ENCODE data around the gene SEMA5B.

SEMA5B gene

GRCh38 chr3:122975163-122975923, 52.2 kb downstream of the SEMA5B start:
- no peaks in the 10 kb centered on the region for H3K36me3 ChIP-seq (ENCODE audit: insufficient read depth, low read length)
- H3K9me2 ChIP-seq (ENCODE audit: low read depth, low read length) = no peaks in the 10 kb centered on the region
- no peaks in the 10 kb centered on the region for H4K20me1 ChIP-seq (ENCODE audit: insufficient read depth, low read length)
- H3K27me3 ChIP-seq (ENCODE audit: insufficient read depth, low read length) = peaks cover 5% of the 10 kb centered on the region; the same call in 1 of the 2 replicates
- no peak overlapping the region for H2AFZ ChIP-seq (ENCODE audit: low read length)
- H3K9me3 ChIP-seq (ENCODE audit: low read length) = no peaks in the 10 kb centered on the region
- peak overlapping the region; percentile 9 for H3K4me3 ChIP-seq (ENCODE audit: low read depth, low read length, poor library complexity, severe bottlenecking)
- H3K27ac ChIP-seq (ENCODE audit: low read depth, low read length, poor library complexity, severe bottlenecking) = peak overlapping the region; percentile 37
- no peaks in the 10 kb centered on the region for H3F3A ChIP-seq (ENCODE audit: insufficient read depth, low read length)
- TF ChIP-seq CTCF (IDR thresholded peaks at IDR 0.05; ENCODE audit: low read length) = no peak
- no peak for TF ChIP-seq EZH2 (IDR thresholded peaks at IDR 0.05; ENCODE audit: borderline replicate concordance, low read length)
- no peak overlapping the region; the same call in 1 of the 2 replicates for H3K9ac ChIP-seq (ENCODE audit: low read length)
- H3K4me1 ChIP-seq (ENCODE audit: insufficient read depth, low read length, severe bottlenecking) = peaks cover 22% of the 10 kb centered on the region
- peak overlapping the region; percentile 48 for H3K4me2 ChIP-seq (ENCODE audit: low read length)
- no peaks in the 10 kb centered on the region for H3K79me2 ChIP-seq (ENCODE audit: insufficient read depth, low read length)

GRCh38 chr3:122974764-122975162, 52.8 kb downstream of the SEMA5B start:
- peaks cover 22% of the 10 kb centered on the region for H3K4me1 ChIP-seq (ENCODE audit: insufficient read depth, low read length, severe bottlenecking)

GRCh38 chr3:122973893-122974615, 53.5 kb downstream of the SEMA5B start:
- H3F3A ChIP-seq (ENCODE audit: insufficient read depth, low read length) = no peaks in the 10 kb centered on the region
- H3K79me2 ChIP-seq (ENCODE audit: insufficient read depth, low read length) = no peaks in the 10 kb centered on the region
- H3K9me2 ChIP-seq (ENCODE audit: low read depth, low read length) = no peaks in the 10 kb centered on the region
- no peak overlapping the region for H3K4me2 ChIP-seq (ENCODE audit: low read length)
- no peaks in the 10 kb centered on the region for H3K9me3 ChIP-seq (ENCODE audit: low read length)
- no peak overlapping the region for H3K27ac ChIP-seq (ENCODE audit: low read depth, low read length, poor library complexity, severe bottlenecking)
- H3K9ac ChIP-seq (ENCODE audit: low read length) = no peak overlapping the region
- H4K20me1 ChIP-seq (ENCODE audit: insufficient read depth, low read length) = no peaks in the 10 kb centered on the region
- no peak overlapping the region for H2AFZ ChIP-seq (ENCODE audit: low read length)
- peaks cover 22% of the 10 kb centered on the region for H3K4me1 ChIP-seq (ENCODE audit: insufficient read depth, low read length, severe bottlenecking)
- TF ChIP-seq EZH2 (IDR thresholded peaks at IDR 0.05; ENCODE audit: borderline replicate concordance, low read length) = no peak
- H3K27me3 ChIP-seq (ENCODE audit: insufficient read depth, low read length) = peaks cover 5% of the 10 kb centered on the region; the same call in 1 of the 2 replicates
- H3K4me3 ChIP-seq (ENCODE audit: low read depth, low read length, poor library complexity, severe bottlenecking) = no peak overlapping the region
- no peaks in the 10 kb centered on the region for H3K36me3 ChIP-seq (ENCODE audit: insufficient read depth, low read length)

More at GRCh38 chr3:122974764-122975162, 52.8 kb downstream of the SEMA5B start:
- no peak for TF ChIP-seq CTCF (IDR thresholded peaks at IDR 0.05; ENCODE audit: low read length)
- no peak for TF ChIP-seq EZH2 (IDR thresholded peaks at IDR 0.05; ENCODE audit: borderline replicate concordance, low read length)
- H3K9ac ChIP-seq (ENCODE audit: low read length) = no peak overlapping the region
- H3K79me2 ChIP-seq (ENCODE audit: insufficient read depth, low read length) = no peaks in the 10 kb centered on the region
- no peaks in the 10 kb centered on the region for H3K9me3 ChIP-seq (ENCODE audit: low read length)
- peak overlapping the region; percentile 48; the same call in 1 of the 2 replicates for H3K4me2 ChIP-seq (ENCODE audit: low read length)
- H3K27me3 ChIP-seq (ENCODE audit: insufficient read depth, low read length) = peaks cover 5% of the 10 kb centered on the region; the same call in 1 of the 2 replicates
- no peak overlapping the region for H2AFZ ChIP-seq (ENCODE audit: low read length)
- H4K20me1 ChIP-seq (ENCODE audit: insufficient read depth, low read length) = no peaks in the 10 kb centered on the region
- H3F3A ChIP-seq (ENCODE audit: insufficient read depth, low read length) = no peaks in the 10 kb centered on the region
- peak overlapping the region; percentile 9 for H3K4me3 ChIP-seq (ENCODE audit: low read depth, low read length, poor library complexity, severe bottlenecking)
- H3K27ac ChIP-seq (ENCODE audit: low read depth, low read length, poor library complexity, severe bottlenecking) = no peak overlapping the region
- no peaks in the 10 kb centered on the region for H3K9me2 ChIP-seq (ENCODE audit: low read depth, low read length)
- no peaks in the 10 kb centered on the region for H3K36me3 ChIP-seq (ENCODE audit: insufficient read depth, low read length)
